ENCODE data around the gene NOXO1.

GRCh38 chr16:2015117-2015946 lies 34.1 kb upstream of the NOXO1 start:
- TF ChIP-seq, protein P1, sequence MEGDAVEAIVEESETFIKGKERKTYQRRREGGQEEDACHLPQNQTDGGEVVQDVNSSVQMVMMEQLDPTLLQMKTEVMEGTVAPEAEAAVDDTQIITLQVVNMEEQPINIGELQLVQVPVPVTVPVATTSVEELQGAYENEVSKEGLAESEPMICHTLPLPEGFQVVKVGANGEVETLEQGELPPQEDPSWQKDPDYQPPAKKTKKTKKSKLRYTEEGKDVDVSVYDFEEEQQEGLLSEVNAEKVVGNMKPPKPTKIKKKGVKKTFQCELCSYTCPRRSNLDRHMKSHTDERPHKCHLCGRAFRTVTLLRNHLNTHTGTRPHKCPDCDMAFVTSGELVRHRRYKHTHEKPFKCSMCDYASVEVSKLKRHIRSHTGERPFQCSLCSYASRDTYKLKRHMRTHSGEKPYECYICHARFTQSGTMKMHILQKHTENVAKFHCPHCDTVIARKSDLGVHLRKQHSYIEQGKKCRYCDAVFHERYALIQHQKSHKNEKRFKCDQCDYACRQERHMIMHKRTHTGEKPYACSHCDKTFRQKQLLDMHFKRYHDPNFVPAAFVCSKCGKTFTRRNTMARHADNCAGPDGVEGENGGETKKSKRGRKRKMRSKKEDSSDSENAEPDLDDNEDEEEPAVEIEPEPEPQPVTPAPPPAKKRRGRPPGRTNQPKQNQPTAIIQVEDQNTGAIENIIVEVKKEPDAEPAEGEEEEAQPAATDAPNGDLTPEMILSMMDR (IDR thresholded peaks at IDR 0.05) = no peak
- TF ChIP-seq POLR2A (IDR thresholded peaks at IDR 0.05) = no peak

All from thyroid gland (tissue), 4 donors.